GM21737 (cell line): Measurements from ENCODE around the gene SYNPO2.
"Not testable (repeated sequence)": the region's sequence is repeated elsewhere in the genome, so short reads cannot be mapped to it uniquely, and the experiment has no call there.

ENCODE experiments used
- ATAC-seq: cut with Tn5 transposase; IDR thresholded peaks from one replicate; pipeline ENCODE4 v1.9.1; 2021; ENCODE audit warnings: mild to moderate bottlenecking, moderate library complexity; ENCODE audit not compliant: unreplicated experiment

The SYNPO2 gene

DNA sequence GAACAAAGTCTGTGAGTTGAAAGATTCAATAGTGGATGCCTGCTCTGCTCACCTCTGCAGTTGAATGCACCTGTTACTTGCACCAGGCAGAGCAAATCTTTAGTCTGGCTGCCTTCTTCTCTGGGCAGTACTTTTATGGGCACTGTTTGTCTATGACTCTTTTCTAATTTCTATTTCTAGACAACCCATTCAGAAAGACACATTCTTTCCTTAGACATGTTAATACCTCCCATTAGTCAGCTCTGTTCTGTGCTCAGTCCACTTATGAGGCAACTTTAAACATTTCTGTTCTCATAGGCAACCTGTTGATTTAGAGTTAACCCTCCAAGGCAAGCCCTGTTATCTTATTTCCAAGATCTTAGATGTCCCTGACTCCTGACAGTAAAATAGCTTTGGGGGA is 108.9 kb downstream of the SYNPO2 start:
- no peak for ATAC-seq

- no peak for ATAC-seq
Observed at GRCh38 chr4:118999919-119000318, 111.3 kb downstream of the SYNPO2 start.

DNA sequence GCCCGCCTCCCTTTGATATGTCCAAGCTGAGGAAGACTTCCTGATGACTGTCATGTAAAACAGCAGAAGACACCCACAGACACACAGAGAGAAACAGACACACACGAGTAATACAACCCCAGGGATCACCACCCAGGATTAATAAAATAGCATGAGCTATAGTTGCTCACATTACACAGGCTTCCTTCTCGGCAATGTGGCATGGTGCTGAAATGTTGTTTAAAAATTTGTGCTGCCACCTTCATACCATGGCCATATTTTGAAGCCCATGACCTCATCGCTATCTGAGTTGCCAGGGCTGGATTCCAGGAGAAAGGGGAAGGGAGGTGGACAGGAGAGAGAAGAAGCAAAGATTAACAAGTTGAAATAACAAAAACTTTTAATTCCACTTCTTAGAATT is 111.7 kb downstream of the SYNPO2 start:
- no peak for ATAC-seq

GRCh38 chr4:119002476-119002875 is 113.8 kb downstream of the SYNPO2 start:
- no peak for ATAC-seq

- not testable (repeated sequence) for ATAC-seq
Observed at GRCh38 chr4:119003001-119003400, 114.3 kb downstream of the SYNPO2 start.

- no peak for ATAC-seq
Observed at GRCh38 chr4:119005928-119006460, 117.3 kb downstream of the SYNPO2 start.

DNA sequence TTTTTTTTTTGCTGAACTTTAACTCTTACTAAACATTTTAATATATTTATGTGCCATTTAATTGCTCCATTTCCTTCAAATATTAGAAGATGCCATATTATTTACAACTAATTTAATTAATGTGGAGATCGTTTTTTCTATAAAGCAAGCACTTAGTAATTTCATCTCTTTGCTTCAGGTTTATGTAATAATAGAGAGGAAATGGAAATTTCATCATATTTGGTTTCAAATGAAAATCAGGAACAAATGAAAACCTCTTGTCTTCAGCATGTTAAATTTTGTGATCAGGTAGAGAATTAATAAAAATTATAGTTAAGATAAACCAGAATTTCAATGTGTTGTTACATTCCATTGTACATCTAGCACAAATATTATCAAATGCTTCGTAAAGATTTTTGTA is 120.1 kb downstream of the SYNPO2 start:
- ATAC-seq, result no peak

DNA sequence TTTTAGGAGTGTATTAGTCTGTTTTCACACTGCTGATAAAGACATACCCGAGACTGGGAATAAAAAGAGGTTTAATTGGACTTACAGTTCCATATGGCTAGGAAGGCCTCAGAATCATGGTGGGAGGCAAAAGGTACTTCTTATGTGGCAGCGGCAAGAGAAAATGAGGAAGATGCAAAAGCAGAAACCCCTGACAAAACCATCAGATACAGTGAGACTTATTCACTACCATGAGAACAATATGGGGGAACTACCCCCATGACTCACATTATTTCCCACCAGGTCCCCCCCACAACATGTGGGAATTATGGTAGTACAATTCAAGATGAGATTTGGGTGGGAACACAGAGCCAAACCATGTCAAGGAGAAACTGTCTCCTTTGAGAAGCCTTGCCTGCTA is 121.6 kb downstream of the SYNPO2 start:
- ATAC-seq, result not testable (repeated sequence)

DNA sequence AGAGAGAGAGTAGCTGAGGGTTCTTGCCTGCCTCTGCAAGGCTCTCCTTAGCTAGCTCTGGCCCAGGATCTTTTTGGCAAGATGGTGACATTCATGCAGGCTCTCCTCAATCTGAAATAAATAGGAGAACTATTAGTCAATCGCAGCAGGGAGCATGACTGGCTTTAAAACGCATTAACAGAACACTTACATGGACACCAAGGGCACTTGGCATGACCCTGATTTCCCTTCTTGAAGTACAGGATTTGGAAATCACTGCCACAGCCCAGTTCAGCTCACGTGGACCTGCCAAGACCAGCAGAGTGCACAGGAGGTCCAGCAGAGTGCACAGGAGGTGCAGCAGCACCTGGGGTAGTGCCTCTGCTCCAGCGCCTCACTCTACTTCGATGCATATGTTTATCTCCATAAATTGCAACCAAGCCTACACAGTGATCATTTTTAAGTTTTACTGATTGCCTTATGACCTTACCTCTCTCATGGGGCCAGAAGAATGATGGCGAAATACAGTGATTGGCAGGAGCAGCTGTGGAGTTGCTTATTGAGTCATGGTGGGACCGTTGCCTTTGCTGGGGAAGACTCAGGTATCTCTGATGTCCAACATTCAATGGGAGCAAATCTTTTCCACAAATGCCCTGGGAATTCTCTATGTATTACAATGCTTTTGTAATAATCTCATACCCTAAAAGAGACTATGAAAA is 122.4 kb downstream of the SYNPO2 start:
- ATAC-seq, result no peak

- ATAC-seq, result no peak
Observed at GRCh38 chr4:119011607-119011988, 122.9 kb downstream of the SYNPO2 start.

DNA sequence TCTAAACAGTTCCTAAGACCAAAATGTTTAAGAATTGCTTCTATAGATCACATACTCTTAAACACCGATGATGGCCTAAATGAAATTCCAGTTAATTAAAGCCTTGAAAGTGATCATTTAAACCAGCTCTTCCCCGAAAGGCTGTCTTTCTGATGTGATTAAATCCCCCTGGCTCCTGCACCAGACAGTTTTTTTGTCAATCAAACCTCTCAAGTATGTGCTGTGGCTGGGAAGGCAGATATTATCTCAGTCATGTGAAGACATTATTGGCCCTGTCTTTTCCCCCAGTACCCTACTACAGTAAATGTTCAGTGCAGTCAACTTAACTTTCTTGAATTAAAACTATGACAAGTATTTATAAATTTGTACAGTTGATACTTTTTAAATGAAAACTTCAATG is 126.0 kb downstream of the SYNPO2 start:
- no peak for ATAC-seq

DNA sequence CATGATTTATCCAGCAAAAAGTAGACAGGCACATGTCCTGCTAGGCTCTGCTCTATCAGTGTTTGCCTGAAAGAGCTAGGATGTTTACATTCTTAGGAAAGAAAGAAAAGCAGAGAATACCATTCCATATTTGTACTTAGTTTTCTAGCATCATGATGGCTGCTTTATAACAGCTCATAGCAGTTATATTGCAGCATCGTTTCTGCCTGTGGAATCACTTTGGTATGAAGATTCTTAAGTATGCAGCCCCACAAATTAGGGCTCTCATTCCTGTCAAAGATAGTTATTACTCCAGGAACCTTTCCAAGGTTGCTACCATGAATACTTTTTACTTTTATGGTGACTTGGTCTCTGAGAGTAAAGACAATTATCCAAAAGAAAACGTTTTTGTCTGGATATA is 128.0 kb downstream of the SYNPO2 start:
- ATAC-seq, result no peak

DNA sequence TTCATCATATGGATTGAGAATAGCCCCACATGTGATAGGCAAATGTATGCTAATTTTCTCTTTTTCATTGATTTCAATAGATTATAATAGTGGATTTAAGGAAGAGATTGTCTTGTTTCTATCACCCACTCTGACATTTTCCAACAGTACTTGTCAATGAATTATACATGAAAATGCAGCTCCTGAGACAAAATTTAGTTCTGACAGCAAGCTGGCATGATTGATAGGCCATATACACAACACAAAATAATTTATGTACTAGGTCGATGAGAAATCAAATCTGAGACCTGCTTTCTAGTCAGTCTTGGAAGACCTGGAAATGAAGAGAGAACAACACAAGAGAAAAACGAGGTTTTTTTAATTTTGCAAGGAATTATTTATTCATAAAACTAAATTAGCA is 129.0 kb downstream of the SYNPO2 start:
- ATAC-seq, result no peak

DNA sequence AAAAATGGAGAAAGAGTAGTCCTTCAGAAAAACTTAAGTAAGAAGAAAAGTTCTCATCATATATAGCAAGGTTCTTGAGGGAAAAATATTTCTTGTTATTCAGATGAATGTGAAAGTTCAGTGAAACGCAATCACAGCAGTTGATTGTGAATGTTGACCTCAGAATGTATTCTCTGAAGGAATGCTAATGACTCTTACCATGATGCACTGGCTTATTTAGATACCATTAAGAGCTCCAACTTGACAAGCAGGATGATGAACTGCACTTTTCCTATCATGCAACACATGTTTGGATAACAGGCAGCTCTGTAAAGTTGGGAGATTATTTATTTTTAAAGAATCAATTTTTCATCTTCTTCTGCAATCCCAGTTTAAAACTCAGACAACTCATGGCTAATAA is 131.5 kb downstream of the SYNPO2 start:
- ATAC-seq, result no peak

GRCh38 chr4:119022520-119022919 is 133.9 kb downstream of the SYNPO2 start:
- not testable (repeated sequence) for ATAC-seq

- no peak for ATAC-seq
Observed at GRCh38 chr4:119024102-119024501, 135.4 kb downstream of the SYNPO2 start.

- no peak for ATAC-seq
Observed at GRCh38 chr4:119025420-119025819, 136.8 kb downstream of the SYNPO2 start.

DNA sequence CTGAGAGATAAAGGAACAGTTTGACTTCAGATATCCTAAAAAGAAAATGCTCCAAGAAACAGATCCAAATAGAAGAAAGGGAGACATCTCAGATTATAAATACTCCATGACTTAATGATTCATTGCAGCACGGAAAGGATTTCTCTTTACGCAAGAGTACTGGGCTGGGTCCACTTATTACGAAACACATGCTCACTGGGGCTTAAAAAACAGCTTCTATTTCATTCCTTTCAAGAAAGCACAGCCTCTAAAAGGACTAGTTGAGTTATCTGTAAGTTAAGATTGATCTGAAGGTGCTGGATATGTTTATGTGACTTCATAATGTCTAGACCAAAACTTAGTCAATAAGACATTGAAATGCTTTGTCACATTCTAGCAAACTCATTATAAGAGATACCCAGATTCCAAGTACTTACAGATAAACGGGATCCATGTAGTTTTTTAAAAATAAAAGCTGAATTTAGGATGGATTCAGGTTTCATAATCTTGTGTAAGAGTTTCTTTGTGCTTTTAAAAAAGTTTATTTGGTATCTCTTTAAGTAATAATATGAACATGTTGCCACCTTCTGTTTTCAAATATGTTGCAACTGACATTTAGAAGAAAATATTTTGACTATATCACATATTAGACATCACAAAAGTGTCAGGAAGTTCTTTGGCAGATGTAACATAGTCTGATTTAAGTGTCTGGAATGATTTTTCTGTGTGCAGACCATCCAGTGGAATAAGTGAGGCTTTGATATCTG is 137.4 kb downstream of the SYNPO2 start:
- ATAC-seq, result no peak

- no peak for ATAC-seq
Observed at GRCh38 chr4:119026662-119027444, 138.2 kb downstream of the SYNPO2 start.

- no peak for ATAC-seq
Observed at GRCh38 chr4:119027811-119028210, 139.2 kb downstream of the SYNPO2 start.

GRCh38 chr4:119028296-119028695 is 139.6 kb downstream of the SYNPO2 start:
- no peak for ATAC-seq
